Measurements from ENCODE around the gene DIO3. TPM values are rescaled to one million over a fixed set of nuclear protein-coding genes. Genes with fewer than 3 reads are reported as not detected.

DIO3 gene
- total RNA-seq, 4 donors from 2014 or later, result 4.2 to 19.5 (median 5.3) TPM

Other genes with a start within 250 kb of the DIO3 start
- 100 to 1,000 TPM in 1 of 4 donors, 10 to 100 TPM in 3; 63.3 to 113 (median 75.9) TPM for gene PPP2R5C, start 200.2 kb downstream of the DIO3 start, total RNA-seq